ENCODE results near the gene GGA3.
"Not testable (repeated sequence)": the region's sequence is repeated elsewhere in the genome, so short reads cannot be mapped to it uniquely, and the experiment has no call there.

Gene GGA3

GRCh38 chr17:75261336-75262111 lies at the start of gene GGA3, which contains the start of gene MRPS7:
Gene GGA3 (minus strand): TSS chr17:75261606. CDS start chr17:75261587, 19 bp downstream.
Gene MRPS7 (plus strand): TSS chr17:75261879. CDS start chr17:75261901, 22 bp downstream.
- DNase-seq (ENCODE audit: low spot score) = peak; percentile 92

- no peak for DNase-seq (ENCODE audit: low spot score)
Observed at GRCh38 chr17:75308732-75309629, 47.6 kb upstream of the GGA3 start.

GRCh38 chr17:75307957-75308731 lies 46.7 kb upstream of the GGA3 start:
- no peak for DNase-seq (ENCODE audit: low spot score)

GRCh38 chr17:75301502-75302206 lies 40.2 kb upstream of the GGA3 start:
- DNase-seq (ENCODE audit: low spot score) = no peak

- no peak for DNase-seq (ENCODE audit: low spot score)
Observed at GRCh38 chr17:75301049-75301448, 39.6 kb upstream of the GGA3 start.

- no peak for DNase-seq (ENCODE audit: low spot score)
Observed at GRCh38 chr17:75300280-75300679, 38.9 kb upstream of the GGA3 start.

GRCh38 chr17:75295201-75296158 lies 34.1 kb upstream of the GGA3 start:
- DNase-seq (ENCODE audit: low spot score) = peak; percentile 69

GRCh38 chr17:75292810-75293448 lies 31.5 kb upstream of the GGA3 start:
- not testable (repeated sequence) for DNase-seq (ENCODE audit: low spot score)

- DNase-seq (ENCODE audit: low spot score) = peak; percentile 50
Observed at GRCh38 chr17:75289832-75290337, 28.5 kb upstream of the GGA3 start.

- DNase-seq (ENCODE audit: low spot score) = peak; percentile 99
Observed at GRCh38 chr17:75289115-75289831, 27.9 kb upstream of the GGA3 start, which contains the start of gene SLC25A19. Gene SLC25A19 (minus strand): TSS chr17:75289433. CDS start chr17:75286764, 2,669 bp downstream.

GRCh38 chr17:75288770-75289114 lies 27.3 kb upstream of the GGA3 start:
- peak; percentile 60 for DNase-seq (ENCODE audit: low spot score)

GRCh38 chr17:75288359-75288758 lies 27.0 kb upstream of the GGA3 start:
- no peak for DNase-seq (ENCODE audit: low spot score)

- DNase-seq (ENCODE audit: low spot score) = no peak
Observed at GRCh38 chr17:75287221-75287620, 25.8 kb upstream of the GGA3 start.

GRCh38 chr17:75285123-75285522 lies 23.7 kb upstream of the GGA3 start:
- DNase-seq (ENCODE audit: low spot score) = no peak

GRCh38 chr17:75280189-75280588 lies 18.8 kb upstream of the GGA3 start:
- DNase-seq (ENCODE audit: low spot score) = not testable (repeated sequence)

- DNase-seq (ENCODE audit: low spot score) = no peak
Observed at GRCh38 chr17:75277664-75278071, 16.3 kb upstream of the GGA3 start.

GRCh38 chr17:75273977-75274708 lies 12.7 kb upstream of the GGA3 start:
- no peak for DNase-seq (ENCODE audit: low spot score)

GRCh38 chr17:75272848-75273184 lies 11.4 kb upstream of the GGA3 start:
- DNase-seq (ENCODE audit: low spot score) = no peak
